ES-I3 (cell line): ENCODE data around the gene CDH11.

Experiments
- H3K36me3 ChIP-seq: 2 replicates; pipeline ENCODE4 v1.6.1; 2013; ENCODE audit warnings: mild to moderate bottlenecking, low read length, control low read depth, moderate library complexity; ENCODE audit not compliant: insufficient read depth
- H3K4me1 ChIP-seq: 2 replicates; pipeline ENCODE4 v1.6.1; 2013; ENCODE audit warnings: mild to moderate bottlenecking, control low read depth, low read length; ENCODE audit not compliant: insufficient read depth
- H3K9ac ChIP-seq: 2 replicates; pipeline ENCODE4 v1.6.1; 2013; ENCODE audit warnings: low read depth, mild to moderate bottlenecking, low read length, moderate library complexity
- H3K9me3 ChIP-seq: 2 replicates; pipeline ENCODE4 v1.6.1; 2013; ENCODE audit warnings: mild to moderate bottlenecking, low read length, moderate library complexity; ENCODE audit not compliant: control insufficient read depth, insufficient read depth

Gene CDH11

GRCh38 chr16:65044873-65045272 lies 77.0 kb downstream of the CDH11 start:
- Histone ChIP-seq H3K4me1 (no peaks in the 10 kb centered on the region), H3K9ac (no peak overlapping the region), H3K9me3 (no peaks in the 10 kb centered on the region), H3K36me3 (no peaks in the 10 kb centered on the region)

DNA sequence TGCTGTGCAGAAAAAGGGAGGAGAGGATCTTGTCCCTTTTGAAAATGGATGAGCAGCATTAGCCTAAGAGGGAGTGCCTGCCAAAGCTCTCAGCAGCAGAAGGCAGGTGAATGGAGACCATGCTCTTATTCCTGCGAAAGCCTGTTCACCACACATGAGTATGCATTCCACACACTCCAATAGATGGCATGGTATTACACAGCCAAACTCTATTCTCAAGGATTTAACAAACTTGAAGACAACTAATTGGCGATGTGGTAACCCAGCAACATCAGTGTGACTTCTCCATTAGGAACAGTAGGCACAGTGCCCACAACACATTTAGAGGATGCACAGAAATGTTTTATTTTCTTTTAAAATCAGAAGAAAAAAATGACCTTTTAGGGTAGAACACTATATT lies 77.8 kb downstream of the CDH11 start:
- H3K9me3 ChIP-seq, result no peaks in the 10 kb centered on the region
- no peaks in the 10 kb centered on the region for H3K36me3 ChIP-seq
- no peaks in the 10 kb centered on the region for H3K4me1 ChIP-seq
- no peak overlapping the region for H3K9ac ChIP-seq

DNA sequence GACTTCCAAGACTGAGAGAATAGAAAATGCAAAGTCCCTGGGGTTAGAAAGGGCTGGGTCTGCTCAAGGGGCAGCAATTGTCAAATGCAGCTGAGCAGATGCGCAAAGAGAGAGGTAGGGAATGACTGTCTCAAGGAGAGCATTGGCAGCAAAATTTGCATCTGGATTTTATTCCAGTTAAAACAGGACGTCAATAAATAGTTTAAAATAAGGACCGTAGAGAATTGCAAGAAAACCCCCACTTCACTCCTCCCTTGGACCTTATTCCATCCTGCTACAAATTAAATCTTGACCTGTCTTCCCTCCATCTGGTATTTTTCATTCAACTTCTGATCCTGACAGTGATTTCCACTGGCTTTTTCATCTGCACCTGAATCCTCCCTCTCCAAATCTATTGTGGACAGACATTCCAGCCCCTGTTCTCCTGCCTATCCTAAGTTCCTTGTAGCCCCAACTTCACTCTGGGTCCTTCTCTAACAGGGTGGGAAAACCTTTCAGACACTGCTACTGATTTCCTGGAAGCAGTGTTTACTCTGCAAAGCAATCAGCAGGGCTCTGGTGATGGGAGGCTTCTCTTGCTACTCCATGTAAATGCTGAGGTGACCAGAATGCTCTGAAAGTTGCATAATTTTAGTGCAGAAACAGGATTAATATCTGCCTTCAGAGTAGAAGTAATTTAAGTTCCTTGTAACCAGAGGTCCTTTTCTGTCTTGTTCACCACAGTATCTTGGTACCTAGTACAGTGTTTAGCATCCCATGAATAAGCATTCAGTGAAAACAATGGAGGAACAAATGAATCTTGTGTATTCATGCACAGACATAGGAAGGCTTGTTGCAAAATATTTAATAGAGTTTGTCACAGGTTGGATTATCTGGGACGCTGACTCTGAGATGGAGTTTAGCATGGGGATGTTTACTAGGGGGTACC lies 79.2 kb downstream of the CDH11 start:
- no peak overlapping the region for H3K9ac ChIP-seq
- H3K4me1 ChIP-seq, result no peaks in the 10 kb centered on the region
- no peaks in the 10 kb centered on the region for H3K36me3 ChIP-seq
- H3K9me3 ChIP-seq, result no peaks in the 10 kb centered on the region

DNA sequence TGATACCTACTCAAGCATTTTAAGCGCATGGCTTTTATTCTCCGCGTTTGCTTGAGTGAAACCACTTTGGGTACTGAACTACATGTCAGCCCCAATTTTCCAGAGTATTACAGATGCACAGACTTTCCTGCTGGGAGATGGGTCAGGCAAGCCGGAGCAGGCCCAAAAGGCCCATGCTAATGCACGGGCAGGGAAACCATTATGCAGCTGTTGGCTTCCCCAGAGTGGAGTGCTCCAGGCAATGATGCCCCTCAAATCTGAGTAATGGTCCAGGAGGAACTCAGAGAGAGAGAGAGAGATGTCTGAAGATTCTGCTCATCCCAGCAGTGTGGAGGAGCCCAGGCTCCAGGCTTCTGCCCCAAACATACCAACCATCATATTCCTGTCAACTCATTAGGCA lies 80.2 kb downstream of the CDH11 start:
- Histone ChIP-seq H3K9ac (no peak overlapping the region), H3K4me1 (no peaks in the 10 kb centered on the region), H3K36me3 (no peaks in the 10 kb centered on the region), H3K9me3 (no peaks in the 10 kb centered on the region)

- H3K9me3 ChIP-seq, result no peaks in the 10 kb centered on the region
- no peak overlapping the region for H3K9ac ChIP-seq
- no peaks in the 10 kb centered on the region for H3K36me3 ChIP-seq
- H3K4me1 ChIP-seq, result no peaks in the 10 kb centered on the region
Observed at GRCh38 chr16:65038100-65038499, 83.8 kb downstream of the CDH11 start.

DNA sequence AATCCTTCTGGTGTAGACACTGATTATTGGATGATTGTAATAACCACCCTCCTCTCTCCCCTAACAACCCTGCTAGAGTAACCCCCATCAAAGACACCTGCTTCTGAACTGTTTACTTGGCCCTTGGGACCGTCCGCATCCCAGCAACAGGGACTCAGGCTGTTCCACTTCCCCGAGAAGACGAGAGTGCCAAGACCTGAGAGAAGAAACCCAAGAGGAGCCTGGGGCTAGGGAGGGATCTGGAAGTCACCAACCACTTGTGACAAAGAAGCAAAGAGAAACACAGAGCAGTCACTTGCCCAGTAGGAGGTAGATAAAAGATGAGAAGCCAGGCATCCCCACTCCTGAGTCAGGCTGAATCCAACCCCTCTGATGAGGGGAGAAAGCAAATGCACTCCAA lies 84.3 kb downstream of the CDH11 start:
- Histone ChIP-seq H3K36me3 (no peaks in the 10 kb centered on the region), H3K9me3 (no peaks in the 10 kb centered on the region), H3K4me1 (no peaks in the 10 kb centered on the region), H3K9ac (no peak overlapping the region)

DNA sequence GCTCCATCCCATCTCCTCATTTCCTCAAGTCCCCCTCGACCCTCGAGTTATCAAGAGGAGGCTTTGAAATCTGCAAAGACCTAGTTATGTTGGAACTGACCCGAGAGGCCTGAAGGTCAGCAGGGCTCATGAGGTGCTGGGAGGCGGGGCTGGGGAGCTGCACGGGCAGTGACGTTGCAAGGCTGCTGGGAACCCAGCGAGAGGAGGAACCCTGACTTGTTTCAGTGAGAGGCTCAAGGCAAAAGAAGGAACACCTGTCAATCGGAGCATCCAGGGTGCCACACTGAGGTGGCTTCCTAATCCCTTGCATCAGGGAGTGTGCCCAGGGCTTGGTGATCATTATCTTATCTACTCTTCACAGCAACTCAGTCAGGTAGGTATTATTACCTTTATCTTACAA lies 86.9 kb downstream of the CDH11 start:
- no peaks in the 10 kb centered on the region for H3K36me3 ChIP-seq
- no peaks in the 10 kb centered on the region for H3K4me1 ChIP-seq
- no peak overlapping the region for H3K9ac ChIP-seq
- H3K9me3 ChIP-seq, result no peaks in the 10 kb centered on the region

GRCh38 chr16:65032387-65032786 lies 89.5 kb downstream of the CDH11 start:
- H3K36me3 ChIP-seq, result no peaks in the 10 kb centered on the region
- no peaks in the 10 kb centered on the region for H3K9me3 ChIP-seq
- H3K9ac ChIP-seq, result no peak overlapping the region
- H3K4me1 ChIP-seq, result no peaks in the 10 kb centered on the region

DNA sequence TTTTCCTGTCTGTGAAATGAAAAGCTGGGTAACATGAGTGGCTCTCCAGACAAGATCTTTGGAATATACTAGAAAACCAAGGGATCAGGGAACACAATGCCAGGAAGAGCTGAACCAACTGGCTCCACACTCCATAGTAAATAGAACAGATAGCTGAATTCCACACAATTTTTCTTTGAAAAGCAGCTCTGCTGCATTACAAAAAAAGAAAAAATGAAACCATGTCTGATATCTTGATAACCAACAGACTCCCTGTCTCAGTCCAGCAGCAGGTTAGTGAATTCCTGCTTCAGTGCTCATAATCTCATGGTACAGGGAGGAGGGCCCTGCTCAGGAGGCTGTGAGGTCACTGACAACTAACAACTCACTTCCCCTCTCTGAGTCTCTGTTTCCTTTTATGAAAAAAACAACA lies 97.1 kb downstream of the CDH11 start:
- Histone ChIP-seq H3K4me1 (no peaks in the 10 kb centered on the region), H3K36me3 (no peaks in the 10 kb centered on the region), H3K9me3 (no peaks in the 10 kb centered on the region; the same call in 1 of the 2 replicates), H3K9ac (no peak overlapping the region)

DNA sequence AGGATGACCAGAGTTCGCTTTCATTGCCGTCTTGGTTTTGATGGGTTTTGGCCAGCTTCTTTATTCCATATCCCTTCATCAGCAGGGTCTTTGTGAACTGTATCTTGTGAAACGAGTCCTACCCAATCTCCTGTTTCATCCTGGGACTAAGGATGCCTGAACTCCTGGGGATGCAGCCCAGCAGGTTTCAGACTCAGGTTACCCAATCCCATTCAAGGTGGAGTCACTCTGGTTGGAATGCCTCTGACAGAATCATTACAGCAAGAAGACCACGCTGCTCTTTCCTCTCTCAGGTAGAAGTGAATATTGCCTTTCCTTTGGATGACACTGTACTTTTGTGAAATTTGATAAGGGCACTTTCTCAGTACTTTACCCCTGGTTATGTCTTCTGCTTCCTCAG lies 98.1 kb downstream of the CDH11 start:
- Histone ChIP-seq H3K36me3 (no peaks in the 10 kb centered on the region), H3K9ac (no peak overlapping the region), H3K9me3 (no peaks in the 10 kb centered on the region; the same call in 1 of the 2 replicates)

DNA sequence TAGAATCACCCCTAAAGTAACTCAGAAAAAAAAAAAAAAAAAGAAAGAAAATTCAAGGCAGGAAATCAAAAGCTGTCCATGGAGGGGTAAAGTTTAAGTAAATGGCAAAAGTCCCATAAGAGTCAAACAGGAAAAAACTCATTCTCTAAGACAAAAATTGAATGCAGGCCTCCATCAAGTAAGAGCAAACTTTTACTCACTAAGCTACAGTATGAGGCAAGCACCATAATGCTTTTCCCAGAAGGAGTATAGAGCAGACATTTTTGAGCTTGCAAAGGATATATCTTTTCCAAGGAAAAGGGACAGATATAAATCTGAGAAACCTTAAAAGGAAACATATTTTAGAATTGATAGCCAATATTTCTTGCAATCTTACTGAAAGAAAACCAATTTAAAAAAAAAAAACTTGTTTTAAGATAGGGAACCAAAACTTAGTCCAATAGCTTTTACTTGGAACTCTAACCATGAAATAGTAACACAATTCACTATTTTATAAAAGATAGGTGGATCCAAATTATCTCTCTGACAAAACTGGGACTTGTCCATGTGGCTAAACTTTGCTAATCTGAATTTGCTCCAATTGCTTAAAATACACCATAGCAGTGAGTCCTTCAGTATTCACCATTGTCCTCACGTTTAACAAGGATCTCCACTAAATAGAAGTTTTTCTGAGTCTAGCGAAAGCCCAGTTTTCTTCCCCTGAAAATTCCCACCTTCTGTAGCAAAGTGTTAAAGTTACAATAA lies 99.8 kb downstream of the CDH11 start:
- Histone ChIP-seq H3K9me3 (no peaks in the 10 kb centered on the region; the same call in 1 of the 2 replicates), H3K9ac (no peak overlapping the region), H3K4me1 (no peaks in the 10 kb centered on the region), H3K36me3 (no peaks in the 10 kb centered on the region)

More for the DNA sequence above, 98.1 kb downstream of the CDH11 start:
- no peaks in the 10 kb centered on the region for H3K4me1 ChIP-seq

GRCh38 chr16:65016754-65017153 lies 105.1 kb downstream of the CDH11 start:
- Histone ChIP-seq H3K9me3 (no peaks in the 10 kb centered on the region; the same call in 1 of the 2 replicates), H3K36me3 (no peaks in the 10 kb centered on the region)

DNA sequence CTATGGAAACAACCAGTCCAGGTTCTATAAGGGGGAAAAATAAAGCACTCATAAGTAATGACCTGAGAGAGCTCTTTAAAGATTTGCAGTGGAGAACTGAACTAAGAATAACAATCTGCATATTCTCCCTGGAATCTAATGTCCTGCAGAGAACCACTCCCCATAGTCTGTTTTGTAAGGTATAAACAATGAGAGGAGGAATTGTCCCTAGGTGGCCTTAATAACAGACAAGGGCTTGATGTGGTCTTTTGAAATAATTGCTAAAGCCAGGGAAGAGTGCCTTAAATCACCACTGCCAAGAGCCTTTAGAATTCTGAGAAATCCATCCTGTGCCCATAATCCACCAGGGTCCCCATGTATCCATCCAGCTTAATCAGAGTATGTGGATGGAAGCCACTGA lies 106.3 kb downstream of the CDH11 start:
- Histone ChIP-seq H3K4me1 (no peaks in the 10 kb centered on the region; the same call in 1 of the 2 replicates), H3K9me3 (no peaks in the 10 kb centered on the region; the same call in 1 of the 2 replicates), H3K9ac (no peak overlapping the region), H3K36me3 (no peaks in the 10 kb centered on the region)

More at GRCh38 chr16:65016754-65017153, 105.1 kb downstream of the CDH11 start:
- Histone ChIP-seq H3K9ac (no peak overlapping the region), H3K4me1 (no peaks in the 10 kb centered on the region; the same call in 1 of the 2 replicates)

- no peaks in the 10 kb centered on the region; the same call in 1 of the 2 replicates for H3K4me1 ChIP-seq
- no peaks in the 10 kb centered on the region for H3K9me3 ChIP-seq
- no peak overlapping the region for H3K9ac ChIP-seq
- no peaks in the 10 kb centered on the region for H3K36me3 ChIP-seq
Observed at GRCh38 chr16:65012357-65012756, 109.5 kb downstream of the CDH11 start.
